Activated CD4-positive, alpha-beta memory T cell treated with anti-CD3 and anti-CD28 coated beads for 36 hours (primary cell): Measurements from ENCODE around the gene HPCAL1. TPM values are rescaled to one million over a fixed set of nuclear protein-coding genes. Genes with fewer than 3 reads are reported as not detected.

ENCODE experiments used
- CTCF ChIA-PET: fragments of 350-600 bp; sonication (Branson Sonifier 250); formaldehyde crosslinking; loops from one replicate; lab custom pipeline; 2021; ENCODE audit warnings: antibody characterized with exemption, inconsistent platforms; lab: Charles Lee
- POLR2A ChIA-PET: fragments of 350-600 bp; sonication (Branson Sonifier 250); formaldehyde crosslinking; loops from one replicate; lab custom pipeline; 2021; ENCODE audit warnings: antibody characterized with exemption; lab: Charles Lee
- DNase-seq: peaks from one replicate; pipeline ENCODE4 v3.0.0-alpha.2; 2020
- H3K27ac Mint-ChIP-seq: one replicate; pipeline ENCODE4 v1.8.0; 2021; ENCODE audit warnings: mixed read lengths
- H3K27me3 Mint-ChIP-seq: one replicate; pipeline ENCODE4 v1.8.0; 2021; ENCODE audit warnings: mixed read lengths
- H3K36me3 Mint-ChIP-seq: one replicate; pipeline ENCODE4 v1.8.0; 2021; ENCODE audit warnings: mixed read lengths
- H3K4me1 Mint-ChIP-seq: one replicate; pipeline ENCODE4 v1.8.0; 2021; ENCODE audit warnings: low read depth, mixed read lengths
- H3K4me3 Mint-ChIP-seq: one replicate; pipeline ENCODE4 v1.8.0; 2021; ENCODE audit warnings: mild to moderate bottlenecking, mixed read lengths
- H3K9me3 Mint-ChIP-seq: one replicate; pipeline ENCODE4 v1.8.0; 2021; ENCODE audit warnings: mixed read lengths
- intact Hi-C: fragments of 100-400 bp; cut with micrococcal nuclease; formaldehyde crosslinking; loops from one replicate; pipeline ENCODE4 v1.15.1; 2023
- total RNA-seq, 2 experiments: library from RNA; stranded (reverse); gene quantifications; one replicate each; pipeline ENCODE4 v1.2.3, GENCODE V29; 2021

HPCAL1 gene
- total RNA-seq, 2 experiments from 2014 or later = 82.2 to 82.6 TPM

DNA sequence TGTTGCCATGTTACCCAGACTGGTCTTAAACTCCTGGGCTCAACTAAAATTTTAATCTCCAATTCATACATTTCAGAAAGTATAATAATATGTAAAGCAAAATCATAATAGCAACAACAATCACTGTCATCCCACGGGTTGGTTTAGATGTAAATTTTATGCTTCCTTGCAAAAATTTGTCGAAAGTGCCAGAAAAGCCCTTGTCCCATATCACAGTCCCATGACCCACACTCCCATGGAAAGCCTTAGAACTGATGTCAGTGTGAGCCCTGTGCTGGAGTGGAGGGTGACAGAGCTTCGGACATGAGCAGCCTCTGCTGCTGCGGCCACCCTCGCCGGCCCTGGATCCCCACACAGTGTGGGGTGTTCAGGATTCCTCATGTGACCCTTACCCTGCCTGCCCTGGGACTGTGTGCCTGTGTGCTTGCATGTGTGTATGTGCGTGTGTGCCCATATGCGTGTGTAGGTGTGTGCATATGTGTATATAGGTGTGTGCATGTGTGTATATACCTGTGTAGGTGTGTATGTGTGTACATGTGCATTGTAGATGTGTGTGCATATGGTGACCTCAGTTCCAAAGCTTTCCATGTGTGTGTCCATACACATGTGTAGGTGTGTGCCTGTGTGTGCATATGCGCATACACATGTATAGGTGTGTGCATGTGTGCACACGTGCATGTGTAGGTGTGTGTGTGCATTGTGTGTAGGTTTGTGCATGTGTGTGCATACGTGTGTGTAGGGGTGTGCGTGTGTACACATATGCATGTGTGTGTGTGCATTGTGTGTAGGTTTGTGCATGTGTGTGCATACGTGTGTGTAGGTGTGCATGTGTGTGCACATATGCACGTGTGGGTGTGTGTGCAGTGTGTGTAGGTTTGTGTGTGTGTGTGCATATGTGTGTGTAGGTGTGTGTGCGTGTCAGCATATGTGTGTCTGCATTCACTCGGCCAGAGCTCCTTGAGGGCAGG is 65.1 kb downstream of the HPCAL1 start:
- Mint-ChIP-seq H3K9me3 (no peaks in the 10 kb centered on the region), H3K27ac (no peak overlapping the region), H3K4me3 (no peak overlapping the region), H3K36me3 (no peaks in the 10 kb centered on the region), H3K27me3 (no peaks in the 10 kb centered on the region), H3K4me1 (peaks cover 38% of the 10 kb centered on the region)
- no peak for DNase-seq
- intact Hi-C loops = no loop called here
- ChIA-PET CTCF (interaction anchor here (1.2 kb wide), 1 partner anchor 188 kb away, joined by 3 read pairs; no protein-coding TSS in a partner anchor), POLR2A (no interaction called here)

- Mint-ChIP-seq H3K4me3 (no peak overlapping the region), H3K27ac (no peak overlapping the region), H3K36me3 (no peaks in the 10 kb centered on the region), H3K27me3 (no peaks in the 10 kb centered on the region), H3K9me3 (no peaks in the 10 kb centered on the region), H3K4me1 (peaks cover 39% of the 10 kb centered on the region)
- no peak for DNase-seq
- CTCF ChIA-PET = no interaction called here
- POLR2A ChIA-PET = no interaction called here
- intact Hi-C loops = no loop called here
Observed at GRCh38 chr2:10368491-10369231, 66.0 kb downstream of the HPCAL1 start.

- intact Hi-C loops = no loop called here
- H3K4me3 Mint-ChIP-seq = no peak overlapping the region
- no peak overlapping the region for H3K27ac Mint-ChIP-seq
Observed at GRCh38 chr2:10369269-10370255, 66.9 kb downstream of the HPCAL1 start.

GRCh38 chr2:10370390-10370789 is 67.7 kb downstream of the HPCAL1 start:
- peaks cover 49% of the 10 kb centered on the region for H3K4me1 Mint-ChIP-seq
- ChIA-PET CTCF (no interaction called here), POLR2A (no interaction called here)
- no peak overlapping the region for H3K4me3 Mint-ChIP-seq
- no peaks in the 10 kb centered on the region for H3K9me3 Mint-ChIP-seq
- no peak for DNase-seq
- no peaks in the 10 kb centered on the region for H3K27me3 Mint-ChIP-seq
- H3K27ac Mint-ChIP-seq = no peak overlapping the region
- intact Hi-C loops = no loop called here
- H3K36me3 Mint-ChIP-seq = no peaks in the 10 kb centered on the region

More at GRCh38 chr2:10369269-10370255, 66.9 kb downstream of the HPCAL1 start:
- CTCF ChIA-PET = no interaction called here
- DNase-seq = no peak
- POLR2A ChIA-PET = no interaction called here
- H3K4me1 Mint-ChIP-seq = peaks cover 43% of the 10 kb centered on the region
- no peaks in the 10 kb centered on the region for H3K36me3 Mint-ChIP-seq
- H3K27me3 Mint-ChIP-seq = no peaks in the 10 kb centered on the region
- no peaks in the 10 kb centered on the region for H3K9me3 Mint-ChIP-seq

DNA sequence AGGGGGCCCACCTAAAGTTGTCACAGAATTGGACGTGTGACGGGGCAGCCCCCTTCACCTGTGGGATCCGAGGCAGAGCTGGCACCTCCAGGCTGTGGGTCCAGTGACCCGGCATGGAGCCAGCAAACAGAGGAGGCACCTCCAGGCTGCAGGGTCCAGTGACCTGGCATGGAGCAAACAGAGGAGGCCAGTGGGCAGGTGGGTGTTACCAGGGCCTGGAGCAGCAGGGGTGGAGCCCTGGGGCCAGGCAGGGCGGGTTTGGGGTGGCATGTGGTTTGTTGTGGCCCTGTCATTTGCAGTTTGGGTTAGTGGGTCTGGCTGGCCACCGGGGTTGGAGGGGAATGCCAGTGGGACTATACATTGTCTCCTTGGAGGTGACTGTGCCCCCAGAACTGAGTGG is 68.2 kb downstream of the HPCAL1 start:
- Mint-ChIP-seq H3K36me3 (no peaks in the 10 kb centered on the region), H3K4me3 (no peak overlapping the region), H3K27ac (no peak overlapping the region), H3K27me3 (no peaks in the 10 kb centered on the region), H3K9me3 (no peaks in the 10 kb centered on the region), H3K4me1 (peaks cover 51% of the 10 kb centered on the region)
- POLR2A ChIA-PET = no interaction called here
- intact Hi-C loops = no loop called here
- CTCF ChIA-PET = no interaction called here
- DNase-seq = no peak

DNA sequence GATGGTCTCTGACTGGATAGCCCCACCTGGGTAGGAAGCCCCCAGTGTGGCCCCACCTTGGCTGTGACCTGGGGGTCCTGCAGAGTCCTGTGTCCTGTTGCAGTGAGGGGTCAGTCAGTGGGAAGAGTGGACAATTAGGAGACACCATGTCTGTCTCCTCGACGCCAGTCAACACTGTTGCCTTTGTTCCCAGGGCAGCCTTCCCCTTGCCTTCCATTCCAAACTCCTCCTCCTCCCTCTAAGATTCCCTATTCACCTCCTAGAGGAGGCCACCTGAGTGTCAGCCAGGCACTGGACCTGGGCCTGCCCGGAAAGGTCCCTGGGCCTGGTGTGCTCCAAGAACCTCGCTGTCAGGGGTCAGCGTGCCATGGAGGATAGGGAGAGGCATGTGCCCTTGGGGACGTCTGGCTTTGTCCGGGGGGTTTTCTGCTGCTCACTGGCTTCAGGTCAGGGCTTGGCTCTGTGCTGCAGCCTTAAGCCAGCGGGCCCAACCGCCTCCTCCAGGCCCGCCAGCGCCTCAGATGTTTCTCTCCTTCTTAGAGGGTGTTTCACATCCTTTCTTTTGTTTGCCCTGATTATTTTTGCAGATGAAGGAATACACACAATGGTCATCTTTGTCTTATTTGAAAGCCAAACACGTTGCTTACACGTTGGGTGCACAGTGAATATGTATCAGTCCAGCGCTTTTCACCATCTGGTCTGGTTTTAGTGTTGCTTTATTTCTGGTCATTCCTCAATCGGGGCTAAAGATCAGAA is 68.9 kb downstream of the HPCAL1 start:
- H3K4me1 Mint-ChIP-seq = peaks cover 55% of the 10 kb centered on the region
- H3K36me3 Mint-ChIP-seq = no peaks in the 10 kb centered on the region
- CTCF ChIA-PET = no interaction called here

DNA sequence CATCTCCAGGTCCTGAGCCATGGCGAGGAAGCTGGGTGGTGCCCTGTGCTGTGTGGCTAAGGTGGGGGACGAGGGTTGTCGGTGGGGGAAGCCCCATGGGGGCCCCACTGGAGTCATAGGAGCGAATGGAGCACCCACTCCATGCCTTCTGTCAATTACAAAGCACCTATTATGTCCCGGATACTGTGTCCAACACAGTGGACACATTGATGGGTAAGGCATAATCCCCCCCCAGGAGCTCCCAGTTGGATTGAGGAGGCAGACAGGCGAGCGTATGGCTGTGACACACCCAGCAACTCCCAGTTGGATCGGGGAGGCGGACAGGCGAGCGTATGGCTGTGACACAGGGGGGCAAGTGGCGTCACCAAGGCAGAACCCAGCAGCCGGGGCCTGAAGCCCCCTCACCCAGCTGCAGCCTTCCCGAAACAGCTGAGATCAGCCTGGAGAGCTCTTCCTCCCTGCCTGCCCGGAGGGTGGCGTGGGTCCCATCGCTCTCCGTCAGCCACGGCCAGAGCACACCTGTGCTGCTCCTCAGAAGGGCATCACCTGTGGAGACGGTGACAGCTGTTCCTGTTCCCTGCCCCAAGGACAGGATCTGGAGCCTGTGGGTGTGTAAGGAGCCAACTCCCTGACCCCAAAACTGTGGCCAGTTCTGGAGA is 69.6 kb downstream of the HPCAL1 start:
- Mint-ChIP-seq H3K9me3 (no peaks in the 10 kb centered on the region), H3K4me3 (no peak overlapping the region), H3K27me3 (no peaks in the 10 kb centered on the region), H3K4me1 (peaks cover 57% of the 10 kb centered on the region), H3K27ac (no peak overlapping the region), H3K36me3 (no peaks in the 10 kb centered on the region)
- intact Hi-C loops = no loop called here
- ChIA-PET CTCF (no interaction called here), POLR2A (no interaction called here)
- no peak for DNase-seq

More for the DNA sequence above, 68.9 kb downstream of the HPCAL1 start:
- H3K4me3 Mint-ChIP-seq = no peak overlapping the region
- DNase-seq = no peak
- H3K9me3 Mint-ChIP-seq = no peaks in the 10 kb centered on the region
- POLR2A ChIA-PET = no interaction called here
- H3K27me3 Mint-ChIP-seq = no peaks in the 10 kb centered on the region
- H3K27ac Mint-ChIP-seq = no peak overlapping the region
- intact Hi-C loops = no loop called here

GRCh38 chr2:10372862-10373240 is 70.1 kb downstream of the HPCAL1 start:
- Mint-ChIP-seq H3K27ac (no peak overlapping the region), H3K4me3 (no peak overlapping the region), H3K36me3 (no peaks in the 10 kb centered on the region), H3K9me3 (no peaks in the 10 kb centered on the region), H3K27me3 (no peaks in the 10 kb centered on the region), H3K4me1 (peaks cover 58% of the 10 kb centered on the region)
- CTCF ChIA-PET = no interaction called here
- POLR2A ChIA-PET = no interaction called here
- no peak for DNase-seq
- intact Hi-C loops = no loop called here

DNA sequence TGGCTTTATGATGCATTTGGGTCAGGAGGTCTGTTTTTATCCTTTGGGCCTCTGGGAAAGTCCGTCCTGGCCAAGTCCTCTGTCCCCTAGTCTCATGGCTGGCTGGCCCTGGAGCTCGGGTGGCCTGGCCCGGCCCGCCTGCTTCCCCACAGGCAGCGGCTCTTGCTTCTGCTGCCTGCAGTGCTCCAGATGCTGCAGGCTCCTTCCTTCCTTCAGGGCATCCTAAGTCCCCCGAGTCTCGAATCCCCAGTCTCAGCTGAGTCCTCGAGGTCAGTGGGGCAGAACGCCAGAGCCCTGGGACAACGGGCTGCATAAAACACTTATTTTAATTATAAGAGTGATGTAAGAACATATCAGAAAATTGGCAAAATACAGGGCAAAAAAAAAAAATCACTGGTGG is 71.2 kb downstream of the HPCAL1 start:
- CTCF ChIA-PET = interaction anchor here (0.9 kb wide), 1 partner anchor 35 kb away, joined by 3 read pairs; no protein-coding TSS in a partner anchor
- no peak overlapping the region for H3K27ac Mint-ChIP-seq
- H3K9me3 Mint-ChIP-seq = no peaks in the 10 kb centered on the region
- POLR2A ChIA-PET = no interaction called here
- H3K4me1 Mint-ChIP-seq = peaks cover 61% of the 10 kb centered on the region
- no peak overlapping the region for H3K4me3 Mint-ChIP-seq
- no peaks in the 10 kb centered on the region for H3K27me3 Mint-ChIP-seq
- intact Hi-C loops = no loop called here
- H3K36me3 Mint-ChIP-seq = no peaks in the 10 kb centered on the region
- DNase-seq = no peak

DNA sequence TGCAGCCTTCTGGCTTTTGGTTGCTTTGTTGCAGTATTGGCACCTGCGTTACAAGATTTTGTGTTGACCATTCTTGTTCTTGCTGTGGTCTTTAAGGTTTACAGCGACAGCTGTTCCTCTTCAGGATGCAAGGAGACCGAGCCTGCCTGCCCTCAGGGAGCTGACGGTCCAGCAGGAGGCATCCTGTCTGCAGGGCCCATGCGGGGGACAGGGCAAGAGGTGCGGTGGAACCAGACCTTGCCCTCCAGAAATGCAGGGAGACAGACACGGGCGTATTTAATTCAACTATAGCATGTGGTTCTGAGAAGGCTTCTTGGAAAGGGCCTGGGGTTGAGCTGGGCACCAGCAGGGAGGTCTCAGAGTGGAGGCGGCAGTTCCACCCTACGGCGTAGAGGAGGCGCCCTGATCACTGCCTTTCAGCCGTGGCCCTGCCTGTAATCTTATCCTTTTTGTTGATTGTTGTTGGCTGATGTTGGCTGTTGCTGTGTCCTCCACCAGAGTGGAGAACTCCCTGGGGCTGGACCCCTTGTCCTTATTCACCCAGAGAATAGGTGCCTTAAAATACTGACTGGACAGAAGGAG is 71.7 kb downstream of the HPCAL1 start:
- H3K4me1 Mint-ChIP-seq = peaks cover 63% of the 10 kb centered on the region
- DNase-seq = no peak
- CTCF ChIA-PET = interaction anchor here (0.9 kb wide), 1 partner anchor 35 kb away, joined by 3 read pairs; no protein-coding TSS in a partner anchor
- H3K27ac Mint-ChIP-seq = peak overlapping the region; percentile 15
- no peaks in the 10 kb centered on the region for H3K27me3 Mint-ChIP-seq
- intact Hi-C loops = no loop called here
- H3K36me3 Mint-ChIP-seq = no peaks in the 10 kb centered on the region
- no peak overlapping the region for H3K4me3 Mint-ChIP-seq
- POLR2A ChIA-PET = no interaction called here
- H3K9me3 Mint-ChIP-seq = no peaks in the 10 kb centered on the region
